HEK293T (cell line): ENCODE measurements around the gene PIK3CG.

Source experiments
- BHLHE40 ChIP-seq: fragments of 450-650 bp; IDR thresholded peaks from 2 replicates; pipeline ENCODE4 v1.6.1; 2016; ENCODE audit warnings: mild to moderate bottlenecking, moderate library complexity, borderline replicate concordance
- ELF4 ChIP-seq: fragments of 450-650 bp; IDR thresholded peaks from 2 replicates; pipeline ENCODE4 v1.6.1; 2017; ENCODE audit warnings: antibody characterized with exemption
- FOXA1 ChIP-seq: fragments of 450-650 bp; IDR thresholded peaks from 2 replicates; pipeline ENCODE4 v1.6.1; 2016; ENCODE audit warnings: mild to moderate bottlenecking
- FOXK2 ChIP-seq: fragments of 450-650 bp; IDR thresholded peaks from 2 replicates; pipeline ENCODE4 v1.6.1; 2016; ENCODE audit warnings: mild to moderate bottlenecking
- FOXM1 ChIP-seq: fragments of 450-650 bp; IDR thresholded peaks from 2 replicates; pipeline ENCODE4 v1.6.1; 2017; ENCODE audit warnings: mild to moderate bottlenecking, borderline replicate concordance
- HDGF ChIP-seq: fragments of 450-650 bp; IDR thresholded peaks from 2 replicates; pipeline ENCODE4 v1.6.1; 2017; ENCODE audit warnings: antibody characterized with exemption, borderline replicate concordance
- LEF1 ChIP-seq: fragments of 450-650 bp; IDR thresholded peaks from 2 replicates; pipeline ENCODE4 v1.6.1; 2017; ENCODE audit warnings: mild to moderate bottlenecking, borderline replicate concordance
- NFRKB ChIP-seq: fragments of 450-650 bp; IDR thresholded peaks from 2 replicates; pipeline ENCODE4 v1.6.1; 2016; ENCODE audit warnings: mild to moderate bottlenecking, moderate library complexity
- PKNOX1 ChIP-seq: fragments of 450-650 bp; IDR thresholded peaks from 2 replicates; pipeline ENCODE4 v1.6.1; 2016
- SP1 ChIP-seq: fragments of 450-650 bp; IDR thresholded peaks from 2 replicates; pipeline ENCODE4 v1.6.1; 2017
- SUZ12 ChIP-seq: fragments of 450-650 bp; IDR thresholded peaks from 2 replicates; pipeline ENCODE4 v1.6.1; 2016; ENCODE audit warnings: mild to moderate bottlenecking
- TARDBP ChIP-seq: fragments of 450-650 bp; IDR thresholded peaks from 2 replicates; pipeline ENCODE4 v1.6.1; 2016

DNA sequence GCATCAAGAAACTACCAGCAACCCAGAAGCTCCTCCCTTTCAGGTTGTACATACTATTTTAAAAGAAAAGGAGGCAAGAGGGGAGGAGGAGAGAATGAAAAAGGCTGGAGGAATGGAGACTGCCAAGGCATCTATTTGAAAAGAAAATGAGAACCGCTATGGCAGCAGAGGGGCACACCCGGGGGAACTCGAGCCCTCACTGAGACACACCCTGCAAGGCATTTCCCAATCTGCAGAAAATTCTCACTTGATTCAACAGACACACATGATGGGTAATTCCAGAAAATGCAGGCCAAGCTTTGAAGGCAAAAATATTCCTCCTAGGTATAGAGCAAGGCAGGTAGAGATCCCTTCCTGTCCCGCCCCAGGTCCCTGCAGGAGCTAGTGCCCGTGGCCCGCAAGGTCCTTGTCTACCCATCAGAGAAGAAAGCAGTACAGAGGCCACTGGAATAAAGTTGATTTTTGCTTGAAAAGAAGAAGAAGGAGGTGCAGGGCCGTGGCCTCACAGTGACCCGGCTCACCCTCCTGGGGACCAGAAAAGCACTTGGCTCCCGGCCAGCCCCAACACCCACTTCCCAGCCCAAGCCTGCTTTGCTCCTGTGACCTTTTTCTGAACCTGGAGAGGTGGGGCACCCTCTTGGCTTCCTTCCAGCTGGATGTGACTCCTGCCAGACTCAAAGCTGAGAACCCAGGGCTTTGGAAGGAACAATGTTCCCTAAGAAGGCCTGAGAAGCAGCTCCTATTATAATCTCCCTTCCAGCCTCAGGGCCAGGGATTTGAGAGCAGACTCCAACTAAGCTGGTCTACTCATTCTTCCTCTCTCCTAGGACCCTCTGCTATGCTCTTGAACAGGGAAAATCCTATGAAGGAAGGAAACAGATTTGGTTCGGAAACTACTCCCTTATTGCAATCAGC, 6.2 kb upstream of the PIK3CG start:
- TF ChIP-seq ELF4 (no peak), SUZ12 (no peak), HDGF (no peak), FOXM1 (no peak), FOXK2 (no peak), SP1 (no peak), BHLHE40 (no peak), FOXA1 (no peak), NFRKB (no peak), LEF1 (no peak), PKNOX1 (no peak), TARDBP (no peak)
